ENCODE data around the gene ZFP36L2.

ZFP36L2 gene

GRCh38 chr2:43226558-43226954, at the start of gene ZFP36L2:
Gene ZFP36L2, minus strand, starts transcription at chr2:43226606. Its CDS starts 291 bp downstream, at chr2:43226315.
- peak; percentile 98 for DNase-seq

- no peak for DNase-seq
Observed at GRCh38 chr2:43274721-43275120, 48.3 kb upstream of the ZFP36L2 start.

GRCh38 chr2:43274055-43274454, 47.6 kb upstream of the ZFP36L2 start:
- no peak for DNase-seq

GRCh38 chr2:43273529-43273928, 47.1 kb upstream of the ZFP36L2 start:
- no peak for DNase-seq

GRCh38 chr2:43270930-43271615, 44.7 kb upstream of the ZFP36L2 start:
- no peak for DNase-seq

- DNase-seq: no peak
Observed at GRCh38 chr2:43270461-43270860, 44.1 kb upstream of the ZFP36L2 start.

- DNase-seq: no peak
Observed at GRCh38 chr2:43269706-43270105, 43.3 kb upstream of the ZFP36L2 start.

- DNase-seq: no peak
Observed at GRCh38 chr2:43269074-43269572, 42.7 kb upstream of the ZFP36L2 start.

GRCh38 chr2:43268066-43268953, 41.9 kb upstream of the ZFP36L2 start:
- DNase-seq: no peak

- no peak for DNase-seq
Observed at GRCh38 chr2:43267381-43267780, 41.0 kb upstream of the ZFP36L2 start.

- no peak for DNase-seq
Observed at GRCh38 chr2:43266711-43267111, 40.3 kb upstream of the ZFP36L2 start.

GRCh38 chr2:43265421-43265820, 39.0 kb upstream of the ZFP36L2 start:
- no peak for DNase-seq

- DNase-seq: no peak
Observed at GRCh38 chr2:43265001-43265400, 38.6 kb upstream of the ZFP36L2 start.

GRCh38 chr2:43262951-43263350, 36.5 kb upstream of the ZFP36L2 start:
- no peak for DNase-seq

GRCh38 chr2:43262239-43262638, 35.8 kb upstream of the ZFP36L2 start:
- DNase-seq: no peak

GRCh38 chr2:43259512-43259911, 33.1 kb upstream of the ZFP36L2 start:
- DNase-seq: no peak

- DNase-seq: no peak
Observed at GRCh38 chr2:43258547-43259156, 32.2 kb upstream of the ZFP36L2 start.

GRCh38 chr2:43255296-43255910, 29.0 kb upstream of the ZFP36L2 start:
- DNase-seq: no peak

GRCh38 chr2:43254331-43254730, 27.9 kb upstream of the ZFP36L2 start:
- no peak for DNase-seq

GRCh38 chr2:43251171-43251731, 24.8 kb upstream of the ZFP36L2 start:
- DNase-seq: no peak

- DNase-seq: no peak
Observed at GRCh38 chr2:43250015-43250414, 23.6 kb upstream of the ZFP36L2 start.

- DNase-seq: no peak
Observed at GRCh38 chr2:43248621-43249020, 22.2 kb upstream of the ZFP36L2 start.

GRCh38 chr2:43246641-43247040, 20.2 kb upstream of the ZFP36L2 start:
- DNase-seq: no peak
